Ishikawa (cell line): ENCODE results near the gene RPAIN.

Experiments
- CEBPB ChIP-seq: IDR thresholded peaks from 2 replicates; pipeline ENCODE4 v1.6.1; 2012
- EGR1 ChIP-seq: IDR thresholded peaks from 2 replicates; pipeline ENCODE4 v1.6.1; 2012
- EP300 ChIP-seq: IDR thresholded peaks from 2 replicates; pipeline ENCODE4 v1.6.1; 2012; ENCODE audit warnings: borderline replicate concordance
- FOXM1 ChIP-seq: IDR thresholded peaks from 2 replicates; pipeline ENCODE4 v1.6.1; 2012; ENCODE audit warnings: low read depth, borderline replicate concordance
- TAF1 ChIP-seq: IDR thresholded peaks from 2 replicates; pipeline ENCODE4 v1.6.1; 2012; ENCODE audit warnings: low read depth, mild to moderate bottlenecking
- TCF12 ChIP-seq: IDR thresholded peaks from 2 replicates; pipeline ENCODE4 v1.6.1; 2012; ENCODE audit warnings: low read depth
- TF ChIP-seq, protein P1 (sequence below): IDR thresholded peaks from 2 replicates; pipeline ENCODE4 v1.6.1; 2012; ENCODE audit warnings: low read depth, mild to moderate bottlenecking

- TF ChIP-seq EGR1 (no peak), TAF1 (no peak), EP300 (no peak), TCF12 (no peak), CEBPB (no peak), FOXM1 (no peak)
- TF ChIP-seq, protein P1, sequence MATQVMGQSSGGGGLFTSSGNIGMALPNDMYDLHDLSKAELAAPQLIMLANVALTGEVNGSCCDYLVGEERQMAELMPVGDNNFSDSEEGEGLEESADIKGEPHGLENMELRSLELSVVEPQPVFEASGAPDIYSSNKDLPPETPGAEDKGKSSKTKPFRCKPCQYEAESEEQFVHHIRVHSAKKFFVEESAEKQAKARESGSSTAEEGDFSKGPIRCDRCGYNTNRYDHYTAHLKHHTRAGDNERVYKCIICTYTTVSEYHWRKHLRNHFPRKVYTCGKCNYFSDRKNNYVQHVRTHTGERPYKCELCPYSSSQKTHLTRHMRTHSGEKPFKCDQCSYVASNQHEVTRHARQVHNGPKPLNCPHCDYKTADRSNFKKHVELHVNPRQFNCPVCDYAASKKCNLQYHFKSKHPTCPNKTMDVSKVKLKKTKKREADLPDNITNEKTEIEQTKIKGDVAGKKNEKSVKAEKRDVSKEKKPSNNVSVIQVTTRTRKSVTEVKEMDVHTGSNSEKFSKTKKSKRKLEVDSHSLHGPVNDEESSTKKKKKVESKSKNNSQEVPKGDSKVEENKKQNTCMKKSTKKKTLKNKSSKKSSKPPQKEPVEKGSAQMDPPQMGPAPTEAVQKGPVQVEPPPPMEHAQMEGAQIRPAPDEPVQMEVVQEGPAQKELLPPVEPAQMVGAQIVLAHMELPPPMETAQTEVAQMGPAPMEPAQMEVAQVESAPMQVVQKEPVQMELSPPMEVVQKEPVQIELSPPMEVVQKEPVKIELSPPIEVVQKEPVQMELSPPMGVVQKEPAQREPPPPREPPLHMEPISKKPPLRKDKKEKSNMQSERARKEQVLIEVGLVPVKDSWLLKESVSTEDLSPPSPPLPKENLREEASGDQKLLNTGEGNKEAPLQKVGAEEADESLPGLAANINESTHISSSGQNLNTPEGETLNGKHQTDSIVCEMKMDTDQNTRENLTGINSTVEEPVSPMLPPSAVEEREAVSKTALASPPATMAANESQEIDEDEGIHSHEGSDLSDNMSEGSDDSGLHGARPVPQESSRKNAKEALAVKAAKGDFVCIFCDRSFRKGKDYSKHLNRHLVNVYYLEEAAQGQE = no peak
Measured at GRCh38 chr17:5472511-5472910, 52.5 kb downstream of the RPAIN start.
